ENCODE measurements around the gene ATF7IP.

Gene ATF7IP

GRCh38 chr12:14410177-14410576 is 44.7 kb downstream of the ATF7IP start:
- DNase-seq (ENCODE audit: low read depth in 2 of 3, low spot score in 1 of 3), result no peak

GRCh38 chr12:14410841-14411569 is 45.5 kb downstream of the ATF7IP start:
- DNase-seq (ENCODE audit: low read depth in 2 of 3, low spot score in 1 of 3), result no peak

GRCh38 chr12:14416658-14417057 is 51.2 kb downstream of the ATF7IP start:
- peak in 1 of 3 donors; percentile 34 for DNase-seq (ENCODE audit: low read depth in 2 of 3, low spot score in 1 of 3)

GRCh38 chr12:14417715-14418114 is 52.2 kb downstream of the ATF7IP start:
- peak; percentile 41 to 46 (median 45) for DNase-seq (ENCODE audit: low read depth in 2 of 3, low spot score in 1 of 3)

- no peak for DNase-seq (ENCODE audit: low read depth in 2 of 3, low spot score in 1 of 3)
These were observed 53.0 kb downstream of the ATF7IP start for GRCh38 chr12:14418451-14418890.

GRCh38 chr12:14422516-14423230 is 57.2 kb downstream of the ATF7IP start:
- DNase-seq (ENCODE audit: low read depth in 2 of 3, low spot score in 1 of 3), result no peak

GRCh38 chr12:14424545-14424944 is 59.1 kb downstream of the ATF7IP start:
- DNase-seq (ENCODE audit: low read depth in 2 of 3, low spot score in 1 of 3), result no peak

GRCh38 chr12:14426792-14427191 is 61.3 kb downstream of the ATF7IP start:
- no peak for DNase-seq (ENCODE audit: low read depth in 2 of 3, low spot score in 1 of 3)

GRCh38 chr12:14427929-14428328 is 62.4 kb downstream of the ATF7IP start:
- DNase-seq (ENCODE audit: low read depth in 2 of 3, low spot score in 1 of 3), result no peak

- DNase-seq (ENCODE audit: low read depth in 2 of 3, low spot score in 1 of 3), result no peak
These were observed 65.0 kb downstream of the ATF7IP start for GRCh38 chr12:14430394-14430986.

- no peak for DNase-seq (ENCODE audit: low read depth in 2 of 3, low spot score in 1 of 3)
These were observed 66.5 kb downstream of the ATF7IP start for GRCh38 chr12:14431975-14432374.

- DNase-seq (ENCODE audit: low read depth in 2 of 3, low spot score in 1 of 3), result no peak
These were observed 70.1 kb downstream of the ATF7IP start for GRCh38 chr12:14435627-14436026.

GRCh38 chr12:14442221-14442881 is 76.9 kb downstream of the ATF7IP start:
- no peak for DNase-seq (ENCODE audit: low read depth in 2 of 3, low spot score in 1 of 3)

- DNase-seq (ENCODE audit: low read depth in 2 of 3, low spot score in 1 of 3), result no peak
These were observed 78.0 kb downstream of the ATF7IP start for GRCh38 chr12:14443531-14443930.

GRCh38 chr12:14450479-14450878 is 85.0 kb downstream of the ATF7IP start:
- DNase-seq (ENCODE audit: low read depth in 2 of 3, low spot score in 1 of 3), result no peak

GRCh38 chr12:14452336-14452735 is 86.9 kb downstream of the ATF7IP start:
- DNase-seq (ENCODE audit: low read depth in 2 of 3, low spot score in 1 of 3), result no peak

GRCh38 chr12:14452865-14453264 is 87.4 kb downstream of the ATF7IP start:
- DNase-seq (ENCODE audit: low read depth in 2 of 3, low spot score in 1 of 3), result no peak

GRCh38 chr12:14454098-14454907 is 88.8 kb downstream of the ATF7IP start:
- peak in 2 of 3 donors; percentile 5 to 29 for DNase-seq (ENCODE audit: low read depth in 2 of 3, low spot score in 1 of 3)

GRCh38 chr12:14460212-14460841 is 94.8 kb downstream of the ATF7IP start:
- DNase-seq (ENCODE audit: low read depth in 2 of 3, low spot score in 1 of 3), result no peak

GRCh38 chr12:14471497-14471896 is 106.0 kb downstream of the ATF7IP start:
- no peak for DNase-seq (ENCODE audit: low read depth in 2 of 3, low spot score in 1 of 3)

All from stimulated activated CD4-positive, alpha-beta T cell treated with anti-CD3 and anti-CD28 coated beads, Interleukin-12 subunit alpha, Interleukin-12 subunit beta, amount 100 ng/mL, for 48 hours (primary cell).